ENCODE measurements around the gene NECAB3. TPM values are rescaled to one million over a fixed set of nuclear protein-coding genes. Genes with fewer than 3 reads are reported as not detected.
A peak's percentile ranks its signal among the peaks of the same experiment; 100 is the strongest.

NECAB3 gene
- total RNA-seq, 3 donors from 2014 or later (not counting 1 experiment from before 2014, with no cell fraction given) = 9.7 to 18.1 (median 13.4) TPM

GRCh38 chr20:33675136-33675959, 1.1 kb upstream of the NECAB3 start:
- no peak for ATAC-seq
- Mint-ChIP-seq H3K9me3 (no peaks in the 10 kb centered on the region), H3K27me3 (ENCODE audit: low read depth in 2 of 2) (no peaks in the 10 kb centered on the region), H3K27ac (peak overlapping the region; percentile 5 to 75), H3K4me3 (peak overlapping the region; percentile 81), H3K36me3 (no peaks in the 10 kb centered on the region), H3K4me1 (peaks cover 6 to 30% of the 10 kb centered on the region in 2 donors)
- intact Hi-C loops (cut with micrococcal nuclease) = no loop called here
- no peaks in the 10 kb centered on the region for H3K27me3 ChIP-seq (ENCODE audit: control insufficient read depth, insufficient read depth, low read length)
- no peaks in the 10 kb centered on the region for H3K36me3 ChIP-seq (ENCODE audit: control insufficient read depth, insufficient read depth, low read length)
- 90% methylated on average over 16 of the region's 16 CpGs for WGBS (ENCODE audit: insufficient coverage)
- H3K4me3 ChIP-seq (ENCODE audit: low read length) = no peak overlapping the region
- no peaks in the 10 kb centered on the region for H3K9me3 ChIP-seq (ENCODE audit: control insufficient read depth, insufficient read depth, low read length)
- DNase-seq = no peak
- peaks cover 41% of the 10 kb centered on the region for H3K4me1 ChIP-seq (ENCODE audit: control insufficient read depth, insufficient read depth, low read length)
- TF ChIP-seq, protein P1, sequence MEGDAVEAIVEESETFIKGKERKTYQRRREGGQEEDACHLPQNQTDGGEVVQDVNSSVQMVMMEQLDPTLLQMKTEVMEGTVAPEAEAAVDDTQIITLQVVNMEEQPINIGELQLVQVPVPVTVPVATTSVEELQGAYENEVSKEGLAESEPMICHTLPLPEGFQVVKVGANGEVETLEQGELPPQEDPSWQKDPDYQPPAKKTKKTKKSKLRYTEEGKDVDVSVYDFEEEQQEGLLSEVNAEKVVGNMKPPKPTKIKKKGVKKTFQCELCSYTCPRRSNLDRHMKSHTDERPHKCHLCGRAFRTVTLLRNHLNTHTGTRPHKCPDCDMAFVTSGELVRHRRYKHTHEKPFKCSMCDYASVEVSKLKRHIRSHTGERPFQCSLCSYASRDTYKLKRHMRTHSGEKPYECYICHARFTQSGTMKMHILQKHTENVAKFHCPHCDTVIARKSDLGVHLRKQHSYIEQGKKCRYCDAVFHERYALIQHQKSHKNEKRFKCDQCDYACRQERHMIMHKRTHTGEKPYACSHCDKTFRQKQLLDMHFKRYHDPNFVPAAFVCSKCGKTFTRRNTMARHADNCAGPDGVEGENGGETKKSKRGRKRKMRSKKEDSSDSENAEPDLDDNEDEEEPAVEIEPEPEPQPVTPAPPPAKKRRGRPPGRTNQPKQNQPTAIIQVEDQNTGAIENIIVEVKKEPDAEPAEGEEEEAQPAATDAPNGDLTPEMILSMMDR (IDR thresholded peaks at IDR 0.05) = no peak
- no peak overlapping the region for H3K27ac ChIP-seq (ENCODE audit: low read length)

GRCh38 chr20:33673410-33674293, 576 bp downstream of the NECAB3 start:
- no peaks in the 10 kb centered on the region for H3K36me3 Mint-ChIP-seq
- no peaks in the 10 kb centered on the region for H3K9me3 Mint-ChIP-seq
- no peak overlapping the region for H3K27ac ChIP-seq (ENCODE audit: low read length)
- peak overlapping the region; percentile 47 for H3K4me3 ChIP-seq (ENCODE audit: low read length)
- ATAC-seq (no peak), DNase-seq (no peak)
- H3K27me3 Mint-ChIP-seq (ENCODE audit: low read depth in 2 of 2) = no peaks in the 10 kb centered on the region
- H3K4me3 Mint-ChIP-seq = peak overlapping the region; percentile 84
- intact Hi-C loops (cut with micrococcal nuclease) = no loop called here
- no peaks in the 10 kb centered on the region for H3K27me3 ChIP-seq (ENCODE audit: control insufficient read depth, insufficient read depth, low read length)
- peaks cover 25% of the 10 kb centered on the region for H3K4me1 ChIP-seq (ENCODE audit: control insufficient read depth, insufficient read depth, low read length)
- H3K27ac Mint-ChIP-seq = peak overlapping the region in 1 of 2 donors; percentile 87
- H3K9me3 ChIP-seq (ENCODE audit: control insufficient read depth, insufficient read depth, low read length) = no peaks in the 10 kb centered on the region
- TF ChIP-seq, protein P1 (IDR thresholded peaks at IDR 0.05) = no peak
- H3K36me3 ChIP-seq (ENCODE audit: control insufficient read depth, insufficient read depth, low read length) = no peaks in the 10 kb centered on the region
- 30% methylated on average over 29 of the region's 29 CpGs for WGBS (ENCODE audit: insufficient coverage)
- H3K4me1 Mint-ChIP-seq = peaks cover 6 to 26% of the 10 kb centered on the region in 2 donors

- ATAC-seq = no peak
- Mint-ChIP-seq H3K4me3 (peak overlapping the region; percentile 84), H3K36me3 (no peaks in the 10 kb centered on the region), H3K27ac (peak overlapping the region in 1 of 2 donors; percentile 87), H3K4me1 (peaks cover 6 to 30% of the 10 kb centered on the region in 2 donors), H3K9me3 (no peaks in the 10 kb centered on the region), H3K27me3 (ENCODE audit: low read depth in 2 of 2) (no peaks in the 10 kb centered on the region)
- intact Hi-C loops (cut with micrococcal nuclease) = no loop called here
- Histone ChIP-seq H3K9me3 (ENCODE audit: control insufficient read depth, insufficient read depth, low read length) (no peaks in the 10 kb centered on the region), H3K4me1 (ENCODE audit: control insufficient read depth, insufficient read depth, low read length) (peaks cover 31% of the 10 kb centered on the region), H3K27me3 (ENCODE audit: control insufficient read depth, insufficient read depth, low read length) (no peaks in the 10 kb centered on the region), H3K4me3 (ENCODE audit: low read length) (no peak overlapping the region), H3K27ac (ENCODE audit: low read length) (no peak overlapping the region), H3K36me3 (ENCODE audit: control insufficient read depth, insufficient read depth, low read length) (no peaks in the 10 kb centered on the region)
- WGBS (ENCODE audit: insufficient coverage) = 96% methylated on average over 4 of the region's 4 CpGs
- TF ChIP-seq, protein P1 (IDR thresholded peaks at IDR 0.05) = no peak
- no peak for DNase-seq
Observed at GRCh38 chr20:33673114-33673409, 1.2 kb downstream of the NECAB3 start.
